Endodermal cell (in vitro differentiated cells): Measurements from ENCODE around the gene FILIP1L. TPM values are rescaled to one million over a fixed set of nuclear protein-coding genes. Genes with fewer than 3 reads are reported as not detected.

Source experiments
- DNase-seq: peaks from one replicate; pipeline ENCODE4 v3.0.0-alpha.2; 2017
- H3K27ac ChIP-seq: 2 replicates; pipeline ENCODE4 v1.5.1; 2013; ENCODE audit warnings: mild to moderate bottlenecking, low read depth, low read length, moderate library complexity
- H3K27me3 ChIP-seq: 2 replicates; pipeline ENCODE4 v1.6.1; 2013; ENCODE audit warnings: mild to moderate bottlenecking, low read length, moderate library complexity; ENCODE audit not compliant: insufficient read depth, control insufficient read depth, poor library complexity, severe bottlenecking
- H3K36me3 ChIP-seq: 2 replicates; pipeline ENCODE4 v1.7.0; 2013; ENCODE audit warnings: mild to moderate bottlenecking, low read length, moderate library complexity; ENCODE audit not compliant: control insufficient read depth, insufficient read depth
- H3K4me1 ChIP-seq: one replicate; pipeline ENCODE4 v1.7.0; 2013; ENCODE audit warnings: low read length; ENCODE audit not compliant: control insufficient read depth, insufficient read depth
- H3K4me3 ChIP-seq: 2 replicates; pipeline ENCODE4 v1.5.1; 2013; ENCODE audit warnings: mild to moderate bottlenecking, low read length, moderate library complexity
- H3K9ac ChIP-seq: 2 replicates; pipeline ENCODE4 v1.6.1; 2013; ENCODE audit warnings: mild to moderate bottlenecking, low read length, moderate library complexity; ENCODE audit not compliant: poor library complexity, severe bottlenecking; ENCODE audit errors: extremely low read depth
- H3K9me3 ChIP-seq: 2 replicates; pipeline ENCODE4 v1.6.1; 2013; ENCODE audit warnings: mild to moderate bottlenecking, low read length, moderate library complexity; ENCODE audit not compliant: control insufficient read depth
- H3K27ac Mint-ChIP-seq: 2 replicates; pipeline ENCODE4 v1.8.0; 2020; ENCODE audit warnings: mixed read lengths
- H3K27me3 Mint-ChIP-seq: 2 replicates; pipeline ENCODE4 v1.8.0; 2021; ENCODE audit warnings: mild to moderate bottlenecking, mixed read lengths; ENCODE audit not compliant: insufficient read depth
- H3K36me3 Mint-ChIP-seq: 2 replicates; pipeline ENCODE4 v1.8.0; 2020; ENCODE audit warnings: low read depth, mixed read lengths
- H3K4me1 Mint-ChIP-seq: 2 replicates; pipeline ENCODE4 v1.8.0; 2020; ENCODE audit warnings: mixed read lengths
- H3K4me3 Mint-ChIP-seq: 2 replicates; pipeline ENCODE4 v1.8.0; 2020; ENCODE audit warnings: mild to moderate bottlenecking, moderate library complexity, mixed read lengths
- H3K9me3 Mint-ChIP-seq: 2 replicates; pipeline ENCODE4 v1.8.0; 2020; ENCODE audit warnings: mild to moderate bottlenecking, mixed read lengths
- WGBS, 2 experiments: methylation state at CpG; one replicate each; pipeline versions ENCODE4 v1.1.5 to v1.1.7; 2013; ENCODE audit warnings: missing lambda C conversion rate in 2 of 2, mixed read lengths in 1 of 2; ENCODE audit not compliant: insufficient coverage in 1 of 2, insufficient read length in 1 of 2; 5-methylcytosine and 5-hydroxymethylcytosine counted together
- total RNA-seq, 2 donors: library from RNA; stranded (reverse); fragmentation: NEBNext Ultra II Directional in 1 of 2; extraction: Animal tissue kit (Norgen Biotek cat#: 25700) in 1 of 2; gene quantifications; 2 replicates in 1 of 2; 3 replicates in 1 of 2; pipeline ENCODE4 v1.2.1, GENCODE V29; 2021
- TF ChIP-seq, protein P1 (sequence below): fragments of 200-600 bp; sonication (generic); conservative IDR thresholded peaks from 2 replicates; pipeline ENCODE4 v1.5.0; 2021; ENCODE audit warnings: antibody characterized with exemption, mild to moderate bottlenecking

Gene FILIP1L
- total RNA-seq, 2 donors from 2014 or later, result 0.84 to 2.5 TPM

- no peak overlapping the region for H3K4me3 Mint-ChIP-seq
- DNase-seq, result no peak
- H3K27ac Mint-ChIP-seq, result no peak overlapping the region
- Histone ChIP-seq H3K9me3 (peaks cover 3% of the 10 kb centered on the region), H3K27ac (no peak overlapping the region), H3K36me3 (no peaks in the 10 kb centered on the region), H3K9ac (no peak overlapping the region), H3K27me3 (no peaks in the 10 kb centered on the region), H3K4me1 (no peaks in the 10 kb centered on the region), H3K4me3 (no peak overlapping the region)
- H3K36me3 Mint-ChIP-seq, result no peaks in the 10 kb centered on the region
- H3K27me3 Mint-ChIP-seq, result no peaks in the 10 kb centered on the region
- 100% methylated on average over 1 of the region's 1 CpG; no CpG with 5 or more reads in 1 of the 2 experiments for WGBS, 2 experiments
- TF ChIP-seq, protein P1, sequence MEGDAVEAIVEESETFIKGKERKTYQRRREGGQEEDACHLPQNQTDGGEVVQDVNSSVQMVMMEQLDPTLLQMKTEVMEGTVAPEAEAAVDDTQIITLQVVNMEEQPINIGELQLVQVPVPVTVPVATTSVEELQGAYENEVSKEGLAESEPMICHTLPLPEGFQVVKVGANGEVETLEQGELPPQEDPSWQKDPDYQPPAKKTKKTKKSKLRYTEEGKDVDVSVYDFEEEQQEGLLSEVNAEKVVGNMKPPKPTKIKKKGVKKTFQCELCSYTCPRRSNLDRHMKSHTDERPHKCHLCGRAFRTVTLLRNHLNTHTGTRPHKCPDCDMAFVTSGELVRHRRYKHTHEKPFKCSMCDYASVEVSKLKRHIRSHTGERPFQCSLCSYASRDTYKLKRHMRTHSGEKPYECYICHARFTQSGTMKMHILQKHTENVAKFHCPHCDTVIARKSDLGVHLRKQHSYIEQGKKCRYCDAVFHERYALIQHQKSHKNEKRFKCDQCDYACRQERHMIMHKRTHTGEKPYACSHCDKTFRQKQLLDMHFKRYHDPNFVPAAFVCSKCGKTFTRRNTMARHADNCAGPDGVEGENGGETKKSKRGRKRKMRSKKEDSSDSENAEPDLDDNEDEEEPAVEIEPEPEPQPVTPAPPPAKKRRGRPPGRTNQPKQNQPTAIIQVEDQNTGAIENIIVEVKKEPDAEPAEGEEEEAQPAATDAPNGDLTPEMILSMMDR, result no peak
- H3K4me1 Mint-ChIP-seq, result peaks cover 12% of the 10 kb centered on the region
- H3K9me3 Mint-ChIP-seq, result no peaks in the 10 kb centered on the region
Measured at GRCh38 chr3:100010087-100010417, 104.2 kb downstream of the FILIP1L start.

- Histone ChIP-seq H3K4me1 (no peaks in the 10 kb centered on the region), H3K27ac (no peak overlapping the region), H3K9ac (no peak overlapping the region), H3K9me3 (no peaks in the 10 kb centered on the region), H3K4me3 (no peak overlapping the region), H3K27me3 (no peaks in the 10 kb centered on the region), H3K36me3 (no peaks in the 10 kb centered on the region)
- H3K36me3 Mint-ChIP-seq, result no peaks in the 10 kb centered on the region
- no peak for DNase-seq
- H3K9me3 Mint-ChIP-seq, result no peaks in the 10 kb centered on the region
- TF ChIP-seq, protein P1, result no peak
- peaks cover 16% of the 10 kb centered on the region for H3K4me1 Mint-ChIP-seq
- no peaks in the 10 kb centered on the region for H3K27me3 Mint-ChIP-seq
- no peak overlapping the region for H3K27ac Mint-ChIP-seq
- H3K4me3 Mint-ChIP-seq, result no peak overlapping the region
- WGBS, 2 experiments, result 88 to 93% methylated on average over 2 to 5 of the region's 5 CpGs
Measured at GRCh38 chr3:100009276-100010086, 104.8 kb downstream of the FILIP1L start.

DNA sequence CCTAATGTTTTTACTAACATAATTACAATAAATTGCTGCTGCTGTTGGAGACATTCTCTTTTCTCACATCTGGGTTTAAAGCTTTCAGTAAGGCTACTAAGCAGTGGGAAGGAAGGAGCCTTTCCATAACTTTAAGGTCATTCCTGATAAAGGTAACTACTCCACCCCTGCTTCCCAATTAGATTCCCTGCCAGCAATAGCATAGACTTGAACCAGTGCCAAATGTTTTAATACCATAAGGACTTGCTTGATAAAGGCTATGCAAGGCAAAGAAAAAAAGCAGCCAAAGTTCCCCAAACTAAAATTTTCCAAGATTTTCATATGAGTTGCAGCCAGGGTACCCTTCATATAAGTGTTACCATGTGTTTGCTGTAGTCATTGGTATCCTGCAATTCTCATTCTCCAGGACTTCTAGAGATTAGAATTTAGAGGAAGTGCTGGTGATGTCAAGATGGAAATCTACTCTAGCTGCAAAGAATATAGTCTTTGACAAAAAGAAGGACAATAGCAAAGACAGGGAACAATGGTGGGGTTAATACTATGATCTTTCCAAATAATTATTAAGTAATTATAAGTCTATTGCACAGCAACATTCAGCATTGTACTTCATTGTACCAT, 106.1 kb downstream of the FILIP1L start:
- Histone ChIP-seq H3K27me3 (no peaks in the 10 kb centered on the region), H3K36me3 (no peaks in the 10 kb centered on the region), H3K4me3 (no peak overlapping the region), H3K9me3 (no peaks in the 10 kb centered on the region), H3K27ac (no peak overlapping the region), H3K9ac (no peak overlapping the region), H3K4me1 (no peaks in the 10 kb centered on the region)
- DNase-seq, result no peak
- TF ChIP-seq, protein P1, result no peak
- H3K4me1 Mint-ChIP-seq, result peaks cover 20% of the 10 kb centered on the region
- no peaks in the 10 kb centered on the region for H3K36me3 Mint-ChIP-seq
- no peaks in the 10 kb centered on the region for H3K9me3 Mint-ChIP-seq
- H3K27ac Mint-ChIP-seq, result no peak overlapping the region
- no peak overlapping the region for H3K4me3 Mint-ChIP-seq
- no peaks in the 10 kb centered on the region for H3K27me3 Mint-ChIP-seq
